Spleen (tissue), 11 donors: ENCODE data around the gene MXD4. TPM values are rescaled to one million over a fixed set of nuclear protein-coding genes. Genes with fewer than 3 reads are reported as not detected.
A peak's percentile ranks its signal among the peaks of the same experiment; 100 is the strongest.

Experiments used
- DNase-seq: peaks from one replicate; pipeline ENCODE4 v3.0.0-alpha.2; 2020
- H3K27ac ChIP-seq, 8 donors: fragments of 200-600 bp; sonication (generic) in 7 of 8; 1 replicate in 4 of 8; 2 replicates in 4 of 8; pipeline versions ENCODE4 v1.5.0 to v1.8.0; 2016 to 2021; ENCODE audit warnings: inconsistent platforms in 4 of 8, mild to moderate bottlenecking in 4 of 8, moderate library complexity in 1 of 8
- H3K27me3 ChIP-seq, 7 donors: fragments of 200-600 bp; sonication (generic) in 6 of 7; replicated peaks in 1 of 7; 1 replicate in 4 of 7; 2 replicates in 3 of 7; pipeline versions ENCODE4 v1.5.0 to v1.8.0; 2016 to 2021; ENCODE audit warnings: inconsistent platforms in 3 of 7, mild to moderate bottlenecking in 1 of 7
- H3K36me3 ChIP-seq, 6 donors: fragments of 200-600 bp; sonication (generic) in 5 of 6; 1 replicate in 4 of 6; 2 replicates in 2 of 6; pipeline versions ENCODE4 v1.5.0 to v1.8.0; 2016 to 2021; ENCODE audit warnings: inconsistent platforms in 2 of 6
- H3K4me1 ChIP-seq, 6 donors: fragments of 200-600 bp; sonication (generic) in 5 of 6; 1 replicate in 3 of 6; 2 replicates in 3 of 6; pipeline versions ENCODE4 v1.5.0 to v1.8.0; 2016 to 2021; ENCODE audit warnings: inconsistent platforms in 3 of 6
- H3K4me3 ChIP-seq, 8 donors: fragments of 200-600 bp; sonication (generic) in 7 of 8; 1 replicate in 4 of 8; 2 replicates in 4 of 8; pipeline versions ENCODE4 v1.5.0 to v1.8.0; 2016 to 2021; ENCODE audit warnings: inconsistent platforms in 4 of 8, mild to moderate bottlenecking in 4 of 8, moderate library complexity in 2 of 8
- H3K9me3 ChIP-seq, 8 donors: fragments of 200-600 bp; sonication (generic) in 7 of 8; 1 replicate in 4 of 8; 2 replicates in 4 of 8; pipeline versions ENCODE4 v1.5.0 to v1.8.0; 2016 to 2021; ENCODE audit warnings: inconsistent platforms in 4 of 8
- CTCF ChIP-seq, 11 experiments: fragments of 200-600 bp in 7 of 11; fragments of 450-650 bp in 4 of 11; sonication (generic) in 4 of 11; IDR thresholded peaks in 8 of 11; conservative IDR thresholded peaks in 3 of 11; 1 replicate in 7 of 11; 2 replicates in 4 of 11; pipeline versions ENCODE4 v1.4.0 to v1.8.0; 2016 to 2021; ENCODE audit warnings: antibody characterized with exemption in 11 of 11, inconsistent platforms in 4 of 11, mild to moderate bottlenecking in 1 of 11
- POLR2A ChIP-seq, 3 donors: fragments of 450-650 bp; IDR thresholded peaks; one replicate each; pipeline ENCODE4 v1.5.1; 2017; ENCODE audit warnings: antibody characterized with exemption in 3 of 3, mild to moderate bottlenecking in 1 of 3
- POLR2AphosphoS5 ChIP-seq, 3 donors: sonication (generic); formaldehyde crosslinking; IDR thresholded peaks; one replicate each; pipeline ENCODE4 v1.5.1; 2017; ENCODE audit warnings: antibody characterized with exemption in 3 of 3
- WGBS, 5 donors: extraction: QIAGEN DNeasy Blood & Tissue Kit in 3 of 5; methylation state at CpG; one replicate each; pipeline versions ENCODE4 v1.1.5 to v1.1.7; 2013 to 2018; 5-methylcytosine and 5-hydroxymethylcytosine counted together
- intact Hi-C: fragments of 100-400 bp; cut with DNase I; formaldehyde crosslinking; loops from one replicate; pipeline ENCODE4 v1.15.0; 2023; ENCODE audit warnings: low total_unique reads
- polyA plus RNA-seq, 3 donors: library from polyadenylated mRNA; stranded (reverse); fragments of 200-250 nt; gene quantifications; one replicate each; pipeline ENCODE4 v1.2.1, GENCODE V29; 2013
- total RNA-seq, 7 donors: library from RNA; depleted of rRNA in 3 of 7; stranded (reverse); fragments of >200 nt in 3 of 7; fragmentation: NEBNext Ultra II Directional in 4 of 7; extraction: Animal tissue kit (Norgen Biotek cat#: 25700) in 4 of 7; gene quantifications; one replicate each; pipeline versions ENCODE4 v1.1.0 to v1.2.1, GENCODE V29; 2016 to 2021
- donor health status: healthy with polysubstance abuse.
- donor health status: DM: no; HTN: no; CAD: no; lungs with moderate emphysema.
- donor health status: DM: no; HTN: no; CAD: no.
- donor health status: Bipolar disorder and iron deficiency.
- donor health status: healthy.
- donor health status: DM: no; HTN: no; CAD: no.
- donor health status: DM: yes; HTN: yes; CAD: no.

The MXD4 gene
- total and polyA plus RNA-seq, 10 donors = 36.0 to 128 (median 106) TPM

DNA sequence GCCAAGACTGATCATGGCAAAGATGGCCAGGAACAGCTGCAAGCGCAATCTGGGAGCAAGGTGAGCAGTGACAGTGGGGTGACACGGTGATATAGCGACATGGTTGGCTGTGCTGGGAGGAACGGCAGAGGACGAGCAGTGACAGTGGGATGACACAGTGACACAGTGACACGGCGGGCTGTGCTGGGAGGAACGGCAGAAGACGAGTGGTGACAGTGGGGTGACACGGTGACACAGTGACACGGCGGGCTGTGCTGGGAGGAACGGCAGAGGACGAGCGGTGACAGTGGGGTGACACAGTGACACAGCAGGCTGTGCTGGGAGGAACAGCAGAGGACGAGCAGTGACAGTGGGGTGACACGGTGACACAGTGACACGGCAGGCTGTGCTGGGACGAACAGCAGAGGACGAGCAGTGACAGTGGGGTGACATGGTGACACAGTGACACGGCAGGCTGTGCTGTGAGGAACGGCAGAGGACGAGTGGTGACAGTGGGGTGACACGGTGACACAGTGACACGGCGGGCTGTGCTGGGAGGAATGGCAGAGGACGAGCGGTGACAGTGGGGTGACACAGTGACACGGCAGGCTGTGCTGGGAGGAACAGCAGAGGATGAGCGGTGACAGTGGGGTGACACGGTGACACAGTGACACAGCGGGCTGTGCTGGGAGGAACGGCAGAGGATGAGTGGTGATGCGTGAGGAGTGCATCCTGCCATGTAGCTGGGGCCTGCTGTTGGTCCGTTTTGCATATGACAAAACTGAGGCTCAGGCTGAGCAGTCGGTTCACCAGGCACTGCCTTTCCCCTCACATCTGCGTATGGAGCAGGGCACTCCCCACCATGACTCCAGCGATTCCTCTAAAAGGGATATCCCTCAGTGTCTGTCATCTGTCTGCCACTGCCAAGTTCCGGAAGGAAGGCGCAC, 36.0 kb upstream of the MXD4 start:
- no peaks in the 10 kb centered on the region for H3K27me3 ChIP-seq
- peaks cover 0 to 6% (median 0%) of the 10 kb centered on the region in 8 donors for H3K9me3 ChIP-seq
- peak; percentile 78 for DNase-seq
- H3K4me1 ChIP-seq = peaks cover 0 to 20% (median 6%) of the 10 kb centered on the region in 6 donors
- peak overlapping the region in 1 of 8 donors; percentile 51 for H3K27ac ChIP-seq
- no peak for TF ChIP-seq CTCF (IDR thresholded peaks at IDR 0.05 in 8 of 11, conservative IDR thresholded peaks at IDR 0.05 in 3 of 11)
- TF ChIP-seq POLR2AphosphoS5 (IDR thresholded peaks at IDR 0.05) = peak in 1 of 3 donors; percentile 45
- H3K4me3 ChIP-seq = no peak overlapping the region
- WGBS, 5 donors = 81 to 89% (median 88%) methylated on average over 40 of the region's 40 CpGs
- intact Hi-C loops = no loop called here
- H3K36me3 ChIP-seq = peaks cover 0 to 11% (median 0%) of the 10 kb centered on the region in 6 donors

DNA sequence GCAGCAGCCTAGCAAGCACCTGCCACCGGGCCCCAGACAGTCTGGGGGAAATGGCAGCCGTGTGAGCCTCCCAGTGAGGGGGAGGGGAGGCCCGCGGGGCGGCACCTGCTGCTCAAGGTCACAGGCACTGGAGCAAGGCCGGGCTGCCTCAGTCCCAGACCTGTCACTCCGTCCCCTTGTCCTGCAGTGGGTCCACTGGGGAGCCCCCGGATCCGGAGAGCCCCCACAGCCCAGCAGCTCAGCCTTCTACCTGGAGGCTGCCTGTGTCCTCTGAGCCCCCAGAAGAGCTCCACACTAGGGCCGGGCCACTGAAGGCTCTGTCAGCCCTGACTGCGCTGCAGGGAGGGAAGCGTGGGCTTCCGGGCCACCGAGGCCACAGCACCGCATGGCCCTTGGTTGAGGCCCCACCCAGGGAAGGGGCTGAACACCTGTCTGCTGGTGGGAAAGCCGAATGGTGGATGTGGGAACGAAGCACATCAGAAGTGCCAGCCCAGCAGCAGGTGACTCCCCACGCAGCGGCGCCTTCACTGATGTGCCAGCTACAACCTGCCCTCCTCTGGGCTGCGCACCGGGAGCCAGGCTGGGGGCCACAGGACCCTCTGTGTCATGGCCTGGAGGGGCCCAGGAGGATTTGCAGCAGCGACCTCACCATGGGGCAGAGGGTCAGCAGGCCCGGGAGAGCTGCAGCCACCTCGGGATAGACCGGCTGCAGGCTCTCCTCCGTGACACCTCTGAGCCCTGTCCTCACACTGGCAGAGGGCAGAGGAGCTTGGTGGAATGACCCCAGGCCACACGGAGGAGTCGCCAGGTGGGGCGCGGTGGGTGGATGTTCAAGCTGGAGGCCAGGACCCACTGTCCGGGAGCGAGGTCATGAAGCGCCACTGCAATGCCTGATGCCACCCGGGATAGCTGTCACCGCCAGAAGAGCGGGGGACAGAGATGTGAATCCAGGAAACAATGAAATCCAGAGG, 35.0 kb upstream of the MXD4 start:
- H3K27ac ChIP-seq = no peak overlapping the region
- H3K4me3 ChIP-seq = no peak overlapping the region
- no peaks in the 10 kb centered on the region for H3K27me3 ChIP-seq
- WGBS, 5 donors = 76 to 91% (median 83%) methylated on average over 20 to 37 of the region's 37 CpGs
- peaks cover 0 to 11% (median 0%) of the 10 kb centered on the region in 6 donors for H3K36me3 ChIP-seq
- TF ChIP-seq POLR2AphosphoS5 (IDR thresholded peaks at IDR 0.05) (no peak), POLR2A (IDR thresholded peaks at IDR 0.05) (no peak), CTCF (IDR thresholded peaks at IDR 0.05 in 8 of 11, conservative IDR thresholded peaks at IDR 0.05 in 3 of 11) (no peak)
- peaks cover 0 to 20% (median 7%) of the 10 kb centered on the region in 6 donors for H3K4me1 ChIP-seq
- intact Hi-C loops = no loop called here
- peak; percentile 78 for DNase-seq
- peaks cover 0 to 6% (median 0%) of the 10 kb centered on the region in 8 donors for H3K9me3 ChIP-seq

DNA sequence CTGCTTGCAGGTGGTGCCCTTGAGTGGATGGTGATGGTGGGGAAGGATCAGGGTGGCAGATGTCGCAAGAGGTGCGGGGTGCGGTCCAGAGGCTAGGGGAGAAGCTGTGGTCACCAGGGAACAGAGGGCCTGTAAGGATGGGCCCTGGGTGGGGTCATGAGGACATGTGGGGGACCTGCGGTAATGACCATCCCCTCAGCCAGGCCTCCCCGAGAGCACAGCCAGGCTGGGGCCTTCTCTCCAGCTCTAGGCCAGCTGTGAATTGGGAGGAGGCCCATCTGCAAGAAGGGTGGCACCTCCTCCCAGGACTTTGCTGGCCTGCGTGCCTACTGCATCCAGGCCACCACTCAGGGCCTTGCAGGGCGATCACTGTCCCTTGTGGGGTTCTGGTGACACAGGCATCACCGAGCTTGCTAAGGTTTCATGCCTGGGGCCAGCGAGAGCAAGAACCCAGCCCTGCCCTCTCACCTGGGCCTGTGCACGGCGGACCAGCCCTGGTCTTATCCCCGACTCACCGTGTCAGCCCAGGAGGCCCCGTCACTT, 34.1 kb upstream of the MXD4 start:
- TF ChIP-seq POLR2A (IDR thresholded peaks at IDR 0.05) = no peak
- TF ChIP-seq CTCF (IDR thresholded peaks at IDR 0.05 in 8 of 11, conservative IDR thresholded peaks at IDR 0.05 in 3 of 11) = no peak
- TF ChIP-seq POLR2AphosphoS5 (IDR thresholded peaks at IDR 0.05) = no peak
- Histone ChIP-seq H3K27ac (no peak overlapping the region), H3K9me3 (peaks cover 0 to 6% (median 0%) of the 10 kb centered on the region in 8 donors), H3K27me3 (no peaks in the 10 kb centered on the region), H3K4me3 (no peak overlapping the region), H3K36me3 (peaks cover 0 to 11% (median 0%) of the 10 kb centered on the region in 6 donors), H3K4me1 (peaks cover 0 to 29% (median 15%) of the 10 kb centered on the region in 6 donors)
- intact Hi-C loops = no loop called here
- peak; percentile 65 for DNase-seq
- WGBS, 5 donors = 85 to 94% (median 92%) methylated on average over 14 of the region's 14 CpGs
